NCI-H2196 treated with DMSO at 0.1 percent for 48 hours (cell line): ENCODE data around the gene SALL4.
"Not testable (repeated sequence)": the region's sequence is repeated elsewhere in the genome, so short reads cannot be mapped to it uniquely, and the experiment has no call there.

Source experiments
- DNase-seq: peaks from one replicate; lab custom pipeline; 2025; ENCODE audit not compliant: unreplicated experiment; lab: John Stamatoyannopoulos, UW

Gene SALL4

DNA sequence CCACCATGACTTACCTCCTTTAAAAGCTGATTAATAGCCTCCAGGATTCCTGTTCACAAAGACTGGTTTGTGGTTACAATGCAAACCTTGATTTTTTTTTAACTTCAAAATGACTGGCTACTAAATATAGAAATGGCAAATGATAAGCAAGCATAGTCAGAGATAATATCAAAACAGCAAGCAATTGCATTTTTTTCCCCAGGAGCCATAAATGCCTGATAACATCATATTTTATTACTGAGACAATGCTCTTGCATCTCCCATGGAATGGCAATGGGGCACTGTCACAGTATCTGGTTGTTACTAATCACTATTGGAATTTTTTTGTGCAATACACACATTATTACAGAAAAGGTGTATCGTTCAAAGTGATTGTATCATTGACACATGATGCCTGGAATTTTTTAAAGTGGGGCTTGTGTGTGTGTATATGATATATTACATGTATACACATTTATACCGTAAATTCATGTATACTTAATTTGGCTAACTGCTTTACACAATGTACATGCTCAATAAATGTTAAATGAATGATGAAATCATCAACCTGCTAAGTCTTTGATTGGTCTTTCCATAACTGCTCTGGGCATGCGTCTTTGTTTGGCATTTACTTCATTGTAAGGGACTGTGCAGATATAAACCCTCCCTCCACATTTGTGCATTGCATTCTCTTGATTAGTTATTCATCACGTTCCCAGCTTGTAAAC, 980 bp upstream of the SALL4 start:
- DNase-seq = no peak

- DNase-seq = no peak
These were observed 548 bp downstream of the SALL4 start for GRCh38 chr20:51801823-51802123.

DNA sequence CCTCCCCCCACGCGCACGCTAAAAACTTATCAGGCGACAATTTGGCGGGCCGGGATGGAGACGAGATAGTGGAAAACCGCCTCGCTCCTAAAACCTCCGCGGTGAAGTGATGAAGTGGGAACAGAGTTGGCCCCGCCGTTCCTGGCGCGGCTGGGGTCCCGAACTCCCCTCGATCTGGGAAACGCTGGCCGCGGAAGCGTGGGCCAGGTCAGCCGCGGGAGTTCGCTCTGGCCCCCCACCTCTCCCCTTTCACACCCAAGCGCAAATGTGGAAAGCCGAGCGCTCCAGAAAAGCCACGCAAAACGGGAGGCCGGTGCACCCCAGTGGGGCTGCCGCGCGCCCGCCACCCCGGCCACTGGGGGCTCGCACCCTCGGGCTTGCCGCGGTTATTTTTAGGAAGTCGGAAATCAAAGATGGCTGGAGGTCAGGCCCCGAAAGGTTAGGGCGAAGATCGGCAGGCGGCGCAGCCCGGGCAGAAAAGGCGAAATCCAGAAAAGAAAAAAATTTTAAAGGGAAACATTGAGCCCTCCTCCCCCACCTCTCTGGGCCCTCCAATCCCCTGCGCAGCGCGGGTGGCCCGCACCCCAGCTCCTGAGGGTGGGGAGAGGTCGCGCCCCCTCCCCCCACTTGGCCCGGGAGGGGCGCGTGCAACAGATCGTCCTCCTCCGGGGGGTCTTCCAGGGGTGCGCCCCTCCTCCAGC, 1.0 kb downstream of the SALL4 start:
- DNase-seq = no peak

DNA sequence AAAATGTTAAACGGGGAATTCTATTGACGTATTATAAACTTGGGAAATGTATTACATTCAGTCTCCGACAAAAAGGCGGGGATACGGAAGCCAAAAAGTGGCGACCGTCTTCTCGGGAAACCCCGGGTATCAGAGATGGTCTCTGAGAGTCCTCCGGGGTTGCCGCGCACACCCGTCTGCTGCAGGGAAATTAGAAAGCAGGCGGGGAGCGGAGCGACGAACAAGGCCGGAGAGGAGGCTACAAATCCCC, 1.5 kb downstream of the SALL4 start:
- no peak for DNase-seq

- no peak for DNase-seq
These were observed 2.1 kb downstream of the SALL4 start for GRCh38 chr20:51800060-51800871.

DNA sequence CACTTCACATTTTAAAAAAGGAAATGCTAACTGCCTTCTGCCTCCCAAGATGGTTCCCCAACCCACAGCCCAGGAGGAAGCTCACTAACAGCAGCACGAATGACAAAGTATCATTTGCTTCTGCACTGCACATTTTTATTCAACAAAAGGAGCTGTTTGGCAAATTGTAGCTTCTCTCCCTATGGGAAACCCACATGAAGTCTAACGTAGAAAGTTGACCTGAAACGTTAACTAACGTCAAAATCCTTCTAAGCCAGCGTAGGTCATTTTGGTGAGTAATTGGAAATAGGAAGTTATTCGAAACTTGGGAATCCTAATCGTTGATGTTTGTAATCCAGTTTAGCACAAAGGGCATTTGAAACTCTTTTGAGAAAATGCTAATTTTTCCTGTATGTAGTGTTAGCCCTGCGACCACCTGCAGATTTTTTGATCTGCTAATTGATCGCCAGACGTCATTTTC, 2.9 kb downstream of the SALL4 start:
- DNase-seq = no peak

- no peak for DNase-seq
These were observed 4.8 kb downstream of the SALL4 start for GRCh38 chr20:51797357-51798025.

DNA sequence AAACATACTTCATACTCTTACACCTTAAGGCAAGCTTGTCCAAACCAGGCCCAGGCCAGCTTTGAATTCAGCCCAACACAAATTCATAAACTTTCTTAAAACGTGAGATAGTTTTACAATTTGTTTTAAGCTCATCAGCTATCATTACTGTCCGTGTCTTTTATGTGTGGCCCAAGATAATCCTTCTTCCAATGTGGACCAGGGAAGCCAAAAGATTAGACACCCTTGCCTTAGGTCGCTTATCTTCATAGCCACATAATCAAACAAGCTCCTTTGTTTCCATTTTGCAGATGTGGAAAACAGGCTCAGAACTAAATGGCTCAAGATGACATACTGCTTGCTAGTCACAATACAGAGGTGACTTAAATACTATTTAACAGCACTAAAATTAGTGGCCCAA, 6.0 kb downstream of the SALL4 start:
- DNase-seq = no peak

DNA sequence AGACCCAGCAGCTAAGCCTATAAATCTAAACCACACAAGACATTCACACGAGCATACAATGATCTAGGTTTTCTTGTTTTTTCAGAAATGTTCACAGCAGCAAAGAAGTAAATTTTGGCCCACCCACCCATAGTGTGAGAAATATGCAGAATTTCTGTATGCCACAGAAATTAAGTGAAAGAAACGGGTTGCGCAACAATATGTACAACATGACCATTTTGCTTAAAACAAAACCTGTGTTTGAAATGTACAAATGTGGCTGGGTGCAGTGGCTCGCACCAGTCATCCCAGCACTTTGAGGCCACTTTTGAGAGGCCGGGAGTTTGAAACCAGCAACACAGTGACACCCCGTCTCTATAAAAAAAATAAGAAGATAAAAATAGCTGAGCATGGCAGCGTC, 9.4 kb downstream of the SALL4 start:
- DNase-seq = no peak

DNA sequence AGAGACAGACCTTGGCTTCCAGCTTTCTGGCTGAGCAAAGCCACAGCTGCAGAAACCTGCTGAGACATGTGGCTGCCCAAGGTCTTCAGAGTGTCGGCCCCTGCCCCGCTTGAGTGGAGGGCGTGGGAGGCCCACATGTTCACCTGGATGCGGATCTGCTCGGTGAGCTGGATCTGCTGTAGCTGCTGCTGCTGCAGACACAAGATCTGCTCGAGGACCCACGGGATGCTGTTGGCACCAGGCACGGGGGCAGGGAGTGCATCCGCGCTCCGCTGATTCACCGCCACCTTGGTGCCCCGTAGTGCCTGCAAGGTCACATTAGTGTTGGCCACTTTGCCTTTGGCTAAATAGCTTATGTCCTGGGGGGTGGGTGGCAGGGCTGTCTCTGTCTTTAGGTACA, 10.7 kb downstream of the SALL4 start:
- no peak for DNase-seq

GRCh38 chr20:51790256-51790655, 12.1 kb downstream of the SALL4 start:
- DNase-seq = no peak

DNA sequence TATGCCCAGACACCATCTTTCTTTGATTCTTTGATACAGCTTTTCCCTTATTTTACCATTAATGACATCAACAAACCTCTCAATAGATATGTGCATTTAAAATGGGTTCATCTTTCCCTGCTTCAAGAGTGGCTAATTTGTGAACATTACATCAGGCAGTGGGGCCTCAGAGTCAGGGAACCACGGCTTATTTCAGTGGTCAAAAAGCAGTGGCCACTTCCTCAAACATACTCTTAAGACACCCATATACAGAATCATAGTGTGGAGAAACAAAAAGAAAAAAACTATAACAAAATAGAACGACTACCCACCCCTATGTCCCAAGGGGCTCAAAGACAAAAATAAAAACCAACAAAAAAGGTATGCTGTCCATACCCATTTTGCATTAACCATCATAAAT, 12.9 kb downstream of the SALL4 start:
- no peak for DNase-seq

GRCh38 chr20:51788822-51789221, 13.5 kb downstream of the SALL4 start:
- DNase-seq = no peak

- DNase-seq = no peak
These were observed 18.0 kb downstream of the SALL4 start for GRCh38 chr20:51784299-51784698.

DNA sequence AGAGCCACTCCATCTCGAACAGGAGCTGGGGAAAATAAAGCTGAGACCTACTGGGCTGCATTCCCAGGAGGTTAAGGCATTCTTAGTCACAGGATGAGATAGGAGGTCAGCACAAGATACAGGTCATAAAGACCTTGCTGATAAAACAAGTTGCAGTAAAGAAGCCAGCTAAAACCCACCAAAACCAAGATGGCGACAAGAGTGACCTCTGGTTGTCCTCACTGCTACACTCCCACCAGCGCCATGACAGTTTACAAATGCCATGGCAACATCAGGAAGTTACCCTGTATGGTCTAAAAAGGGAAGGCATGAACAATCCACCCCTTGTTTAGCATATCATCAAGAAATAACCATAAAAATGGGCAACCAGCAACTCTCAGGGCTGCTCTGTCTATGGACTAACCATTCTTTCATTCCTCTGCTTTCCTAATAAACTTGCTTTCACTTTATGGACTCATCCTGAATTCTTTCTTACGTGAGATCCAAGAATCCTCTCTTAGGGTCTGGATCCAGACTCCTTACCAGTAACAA, 24.0 kb downstream of the SALL4 start:
- DNase-seq = not testable (repeated sequence)

DNA sequence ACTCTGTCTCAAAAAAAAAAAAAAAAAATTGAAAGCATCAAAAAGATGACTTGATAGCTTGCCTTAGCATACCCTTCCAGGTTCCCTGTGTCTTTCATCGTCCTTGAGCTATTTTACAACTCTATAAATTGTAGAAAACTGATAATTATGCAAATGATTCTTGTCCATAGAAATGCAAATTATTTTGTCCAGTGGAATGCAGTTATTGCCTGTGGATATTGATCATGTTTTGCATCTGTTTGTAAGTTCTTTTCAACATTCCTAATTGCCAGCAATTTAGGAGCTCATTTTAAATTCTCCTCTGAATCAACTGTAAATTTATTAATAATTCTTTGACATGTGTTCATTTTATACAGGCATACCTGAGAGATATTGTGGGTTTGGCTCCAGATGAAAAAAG, 27.1 kb downstream of the SALL4 start:
- no peak for DNase-seq

DNA sequence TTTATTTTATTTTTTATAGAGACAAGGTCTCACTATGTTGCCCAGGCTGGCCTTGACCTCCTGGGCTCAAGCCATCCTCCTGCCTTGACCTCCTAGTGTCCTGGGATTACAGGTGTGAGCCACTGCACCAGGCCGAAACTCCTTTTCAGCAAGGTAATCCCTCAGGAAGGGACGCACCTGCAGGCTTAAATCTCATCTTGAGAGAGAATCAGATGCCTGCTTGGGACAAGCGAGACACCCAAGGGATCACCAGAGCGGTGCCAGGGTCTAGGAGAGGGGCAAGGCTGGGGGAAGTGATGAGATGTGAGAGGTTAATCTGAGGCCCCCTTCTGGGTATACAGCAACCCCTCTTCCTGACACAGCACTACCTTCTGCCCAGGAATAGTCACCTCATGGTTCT, 30.1 kb downstream of the SALL4 start:
- no peak for DNase-seq

- DNase-seq = no peak
These were observed 32.2 kb downstream of the SALL4 start for GRCh38 chr20:51769976-51770615.

DNA sequence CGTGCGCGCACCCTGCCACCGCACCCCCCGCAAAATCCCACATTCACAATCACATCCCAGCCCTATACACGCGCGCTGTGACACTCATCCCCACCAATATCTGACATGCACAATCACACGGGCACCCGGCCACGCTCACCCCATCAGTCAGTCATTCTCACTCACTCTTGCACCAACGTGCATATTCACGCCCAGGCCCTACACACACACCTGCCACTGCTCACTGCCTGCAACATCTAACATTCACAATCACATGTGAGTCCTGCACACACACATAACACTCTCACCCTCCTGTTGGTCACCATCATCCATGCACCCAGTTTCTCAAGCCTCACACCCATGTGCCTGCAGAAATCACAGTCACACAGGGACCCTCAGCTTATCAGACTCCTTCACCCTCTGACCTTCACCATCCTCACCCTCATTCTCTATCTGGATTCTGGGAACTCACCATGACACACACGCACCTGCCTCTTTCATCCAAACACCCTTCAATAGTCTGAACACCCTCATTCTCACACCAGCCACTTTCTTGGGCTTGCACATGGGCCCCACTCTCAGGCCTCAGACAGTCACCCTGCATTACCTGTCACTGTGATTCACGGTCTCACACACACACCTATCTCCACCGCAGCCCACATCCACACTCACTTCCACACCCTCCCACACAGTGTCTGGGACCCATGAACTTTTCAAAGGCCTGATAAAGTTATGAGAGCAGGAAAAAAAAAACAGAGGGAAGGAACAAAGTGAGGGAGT, 33.4 kb downstream of the SALL4 start:
- DNase-seq = no peak
